GM18498 (cell line): ENCODE data around the gene SLC7A6.

Source experiments
- ATAC-seq: cut with Tn5 transposase; IDR thresholded peaks from one replicate; pipeline ENCODE4 v1.9.1; 2021; ENCODE audit warnings: mild to moderate bottlenecking, moderate library complexity; ENCODE audit not compliant: unreplicated experiment

The SLC7A6 gene

DNA sequence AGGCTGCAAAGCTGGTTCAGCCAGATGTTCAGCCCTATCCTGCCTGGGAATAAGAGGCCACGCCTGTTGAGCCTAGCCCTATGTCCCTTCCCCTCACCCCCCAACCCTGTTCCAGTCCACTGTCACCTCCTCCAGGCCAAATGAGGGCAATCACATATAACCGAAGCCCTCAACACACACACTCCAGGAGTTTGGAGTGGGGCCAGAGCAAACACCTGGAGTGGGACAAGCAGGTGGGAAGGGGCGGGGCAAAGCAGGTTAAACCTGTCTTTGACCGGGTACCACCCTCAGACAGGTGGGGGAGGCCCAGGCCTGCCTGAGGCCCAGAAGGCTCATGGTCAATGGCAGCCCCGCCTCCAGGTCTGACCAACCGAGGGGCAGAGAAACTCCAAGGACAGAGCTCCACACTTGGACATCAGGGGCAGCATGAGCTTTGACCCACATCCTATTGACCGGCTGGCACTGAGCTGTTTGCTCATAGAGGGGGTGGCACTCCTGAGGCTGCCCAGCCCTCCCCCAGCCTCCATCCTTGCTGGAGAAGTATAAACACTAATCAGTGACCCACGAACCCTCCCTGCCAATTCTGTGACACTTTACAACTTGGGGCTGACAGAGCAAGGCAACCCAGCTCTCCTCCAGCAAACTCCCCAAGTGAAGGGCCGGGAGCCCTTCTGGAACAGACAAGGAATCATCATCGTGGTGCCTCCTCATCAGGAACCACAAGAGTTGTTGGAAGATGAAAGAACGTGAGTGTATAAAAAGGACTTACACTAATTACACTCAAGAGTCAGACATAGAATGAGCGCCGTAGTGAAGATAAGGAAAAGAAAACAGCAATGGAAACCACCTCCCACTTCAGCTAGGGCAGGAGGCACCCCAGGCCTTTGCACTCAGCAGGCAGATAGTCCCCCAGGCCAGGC, 29.9 kb upstream of the SLC7A6 start:
- ATAC-seq: no peak

DNA sequence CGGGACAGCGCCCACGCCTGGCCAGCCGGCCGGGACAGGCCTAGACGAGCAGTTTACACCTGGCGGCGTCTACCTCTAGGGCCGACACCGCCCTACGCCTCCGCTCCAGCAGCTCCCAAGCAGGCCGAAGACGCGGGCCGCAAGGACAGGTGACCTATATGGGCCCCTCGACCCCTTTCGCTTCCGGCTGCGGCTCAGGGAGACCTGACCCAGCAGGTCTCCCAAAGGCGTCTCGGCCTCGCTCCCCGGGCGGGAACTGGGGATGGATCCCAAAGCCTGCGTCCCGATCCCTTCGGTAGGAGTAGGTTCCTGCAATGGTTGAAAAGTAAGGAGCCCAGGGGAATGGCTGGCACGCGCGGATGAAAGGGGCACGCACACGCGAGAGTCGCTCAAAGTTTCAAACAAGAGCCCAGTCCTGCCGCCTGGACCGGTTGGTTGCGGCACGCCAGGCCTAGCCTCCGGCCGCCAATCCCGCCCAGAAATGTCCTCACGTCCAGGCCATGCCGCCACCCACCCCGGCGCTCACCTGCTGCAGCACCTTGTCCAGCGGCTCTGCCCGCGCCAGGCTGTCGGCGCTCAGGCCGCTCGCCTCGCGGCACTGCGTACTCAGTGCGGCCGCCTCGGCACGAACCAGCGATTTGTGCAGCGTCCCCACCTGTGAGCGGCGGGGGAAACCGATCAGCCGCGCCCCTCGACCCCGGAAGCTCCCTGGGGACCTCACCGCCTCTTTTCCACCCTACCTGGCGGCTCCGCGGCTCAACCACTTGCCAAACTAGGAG, 29.0 kb upstream of the SLC7A6 start:
- no peak for ATAC-seq

DNA sequence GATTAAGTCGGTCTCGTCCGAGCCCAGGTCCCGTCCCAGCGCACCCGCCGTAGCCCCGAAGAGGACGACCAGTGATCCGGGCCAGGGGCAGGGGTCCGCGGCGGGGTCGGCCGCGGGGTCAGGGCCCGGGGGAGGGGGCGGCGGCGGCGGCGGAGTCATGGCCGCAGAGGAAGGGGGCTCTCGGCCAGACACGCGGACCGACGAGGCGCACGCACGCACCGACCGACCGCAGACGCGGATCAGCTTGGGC, 28.5 kb upstream of the SLC7A6 start, which contains the start of gene ESRP2:
Gene ESRP2 (minus strand): TSS at position 241 of the 250 bp plus-strand sequence. CDS start 82 bp downstream, at position 159.
- no peak for ATAC-seq

- no peak for ATAC-seq
These were observed 28.0 kb upstream of the SLC7A6 start for GRCh38 chr16:68236137-68236825.

- ATAC-seq: no peak
These were observed 27.5 kb upstream of the SLC7A6 start for GRCh38 chr16:68236826-68237242.

DNA sequence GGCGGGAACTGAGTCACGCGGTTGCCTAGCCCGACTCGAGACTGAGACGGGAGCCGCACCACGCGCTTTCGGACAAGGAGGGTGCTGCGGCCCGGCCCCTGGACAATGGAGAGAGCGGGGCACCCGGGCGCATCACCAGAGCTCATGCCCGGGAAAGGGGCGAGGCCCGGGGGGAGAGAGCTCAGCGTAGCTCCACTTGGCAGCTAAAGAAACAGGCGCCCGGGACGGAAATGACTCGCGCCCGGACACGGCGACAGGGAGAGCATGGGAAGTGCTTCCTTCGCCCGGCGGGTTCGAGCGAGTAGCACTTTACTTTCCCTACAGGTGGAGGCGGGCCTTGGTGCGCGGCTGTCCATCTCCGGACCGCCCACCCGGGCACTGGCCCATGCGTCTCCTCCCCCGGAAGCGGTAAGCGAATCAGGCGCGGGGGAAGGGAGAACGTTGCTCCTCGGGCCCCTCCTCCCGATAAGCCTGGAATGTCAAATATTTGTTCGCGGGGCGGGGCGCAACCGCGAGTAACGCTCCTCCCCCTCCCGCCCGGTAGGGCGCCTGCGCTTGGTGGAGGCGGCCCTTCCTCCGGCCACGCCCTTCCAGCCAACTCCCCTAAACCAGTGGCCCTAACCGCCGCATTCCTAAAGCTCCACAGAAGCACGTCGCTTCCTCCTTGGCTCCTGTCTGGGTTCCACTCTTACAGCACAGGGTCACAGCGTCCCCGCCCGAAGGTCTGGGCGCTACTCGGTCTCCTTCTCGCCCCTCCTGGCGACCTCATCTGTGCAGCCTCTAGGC, 26.9 kb upstream of the SLC7A6 start:
- peak; percentile 81 for ATAC-seq

DNA sequence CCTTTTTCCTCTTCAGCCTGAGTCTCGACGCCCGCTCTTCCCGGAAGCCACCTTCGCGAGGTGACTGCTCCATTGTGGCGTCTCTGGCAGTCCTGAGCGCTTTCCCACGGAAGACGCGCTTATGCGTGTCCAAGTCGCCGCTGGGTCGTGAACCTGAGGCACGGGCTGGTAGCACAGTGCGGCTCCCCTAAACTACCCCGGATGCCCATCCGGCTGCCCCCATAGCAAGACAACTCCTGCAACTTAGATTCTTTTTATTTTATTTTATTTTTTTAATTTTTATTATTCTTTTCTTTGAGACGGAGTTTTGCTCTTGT, 26.3 kb upstream of the SLC7A6 start:
- peak; percentile 15 for ATAC-seq

GRCh38 chr16:68242085-68242484, 22.2 kb upstream of the SLC7A6 start:
- no peak for ATAC-seq

- no peak for ATAC-seq
These were observed 21.1 kb upstream of the SLC7A6 start for GRCh38 chr16:68242926-68243858.

DNA sequence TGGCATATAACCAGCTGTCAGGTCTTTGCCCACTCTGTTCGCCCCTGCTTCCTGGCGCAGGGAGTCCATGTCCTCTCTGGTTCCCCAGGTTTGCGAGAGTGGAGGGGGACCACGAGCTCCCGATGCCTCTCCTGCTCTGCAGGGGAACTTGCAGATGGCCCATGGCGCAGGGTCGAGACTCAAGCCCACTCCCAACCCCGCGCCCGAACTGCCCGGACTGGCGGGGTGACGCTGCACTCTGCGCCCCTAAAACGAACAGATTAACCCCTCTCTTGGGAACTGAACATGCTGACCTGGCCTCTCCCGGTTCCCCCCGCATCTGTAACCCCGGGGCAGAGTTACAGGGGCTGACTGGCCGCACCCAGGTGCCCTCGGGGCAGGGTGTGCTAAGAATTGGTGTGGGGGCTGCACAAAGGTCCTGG, 19.8 kb upstream of the SLC7A6 start:
- ATAC-seq: no peak

DNA sequence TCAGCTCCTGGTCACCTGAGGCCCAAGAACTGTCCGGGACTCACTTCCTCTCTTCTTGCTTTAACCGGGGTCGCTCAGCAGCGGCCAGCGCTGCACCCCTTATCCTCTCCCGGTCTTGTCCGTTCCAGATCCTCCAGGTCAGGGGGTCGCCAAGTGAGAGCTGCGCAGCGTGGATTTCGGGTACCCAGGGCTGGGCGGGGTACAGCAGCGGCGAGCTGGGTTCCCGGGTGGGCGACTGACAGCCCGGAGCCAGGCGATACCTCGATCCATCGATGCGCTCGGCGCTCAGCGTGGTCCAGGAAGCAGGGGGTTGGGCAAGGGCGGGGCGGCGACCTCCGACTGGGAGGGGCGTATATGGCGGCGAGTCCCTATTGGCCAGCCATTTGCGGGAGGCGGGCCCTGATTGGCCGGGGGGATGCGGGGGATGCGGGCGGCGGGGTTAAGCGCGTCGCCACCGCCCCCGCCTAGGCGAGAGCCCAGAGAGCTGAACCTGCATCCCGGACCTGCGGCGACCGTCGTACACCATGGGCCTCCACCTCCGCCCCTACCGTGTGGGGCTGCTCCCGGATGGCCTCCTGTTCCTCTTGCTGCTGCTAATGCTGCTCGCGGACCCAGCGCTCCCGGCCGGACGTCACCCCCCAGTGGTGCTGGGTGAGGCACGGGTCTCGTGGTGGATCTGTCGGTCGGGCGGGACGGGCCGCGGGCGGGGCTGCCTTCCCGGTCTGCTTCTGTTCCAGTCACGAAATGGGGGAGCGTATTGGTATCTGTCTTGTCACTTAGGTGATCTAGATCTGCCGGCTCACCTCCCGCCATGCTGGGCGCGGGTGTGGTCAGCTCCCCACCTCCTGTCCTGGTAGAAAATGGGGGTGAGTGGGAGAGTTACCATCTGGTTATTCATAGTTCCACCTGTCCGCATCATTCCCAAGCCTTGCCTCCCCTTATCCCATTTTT, 19.1 kb upstream of the SLC7A6 start, which contains the start of gene PLA2G15:
Gene PLA2G15 (plus strand): TSS at position 471 of the 951 bp plus-strand sequence. CDS start 54 bp downstream, at position 525.
- peak; percentile 91 for ATAC-seq

DNA sequence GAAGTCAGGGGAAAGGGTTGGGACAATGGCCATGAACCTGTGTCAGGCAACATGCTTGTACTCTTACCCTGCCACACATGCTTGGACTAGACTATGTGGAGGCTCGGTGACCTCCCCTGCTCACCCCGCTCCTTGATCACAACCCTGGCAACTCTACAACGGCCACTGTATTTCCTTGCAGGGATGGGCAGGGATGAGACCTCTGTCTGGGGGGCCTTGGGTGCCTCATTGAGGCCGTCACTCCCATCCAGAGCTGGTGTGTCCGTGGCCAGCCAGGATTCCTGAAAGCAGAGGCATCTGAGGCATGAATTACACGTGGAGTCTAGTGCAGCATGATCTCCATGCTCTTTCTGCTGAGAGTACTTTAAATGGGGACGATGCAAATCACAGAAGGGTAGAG, 18.2 kb upstream of the SLC7A6 start:
- no peak for ATAC-seq

DNA sequence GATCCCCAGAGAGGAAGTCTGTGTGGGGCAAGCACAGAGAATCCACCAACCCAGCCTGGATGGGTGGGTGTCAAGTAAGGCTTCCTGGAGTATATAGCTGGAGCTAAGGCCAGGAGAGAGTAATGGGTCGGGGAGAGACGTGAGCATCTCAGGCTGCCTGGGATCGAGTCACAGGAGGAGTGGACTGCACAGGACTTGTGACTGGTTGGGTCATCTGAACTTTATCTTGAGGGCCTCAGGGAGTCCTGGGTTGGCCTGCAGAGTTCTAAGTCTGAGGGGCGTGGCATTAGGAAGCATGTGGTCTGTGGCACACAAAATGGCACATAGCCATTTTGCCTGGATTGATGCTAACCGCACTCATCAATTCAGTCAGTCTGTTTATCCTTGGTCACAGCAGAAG, 17.7 kb upstream of the SLC7A6 start:
- no peak for ATAC-seq

DNA sequence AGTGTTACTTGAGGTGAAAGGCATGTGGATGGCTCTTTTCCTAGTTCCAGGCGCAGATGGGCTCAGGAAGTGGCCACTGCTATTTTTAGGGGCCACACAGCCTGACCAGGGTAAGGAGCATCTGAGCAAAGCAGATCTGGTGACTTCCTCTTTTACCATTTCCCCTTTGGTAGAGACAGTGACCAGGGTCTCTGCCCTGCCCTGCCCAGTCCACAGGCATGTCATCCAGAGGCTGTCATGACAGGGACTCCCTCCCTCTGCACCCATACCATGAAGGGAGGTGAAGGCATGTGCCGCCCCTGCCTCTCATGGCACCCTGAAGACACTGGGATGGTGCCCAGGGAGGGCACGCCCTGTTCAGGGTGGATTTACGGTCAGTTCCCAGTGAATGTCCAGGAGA, 16.9 kb upstream of the SLC7A6 start:
- ATAC-seq: no peak

GRCh38 chr16:68247932-68248331, 16.4 kb upstream of the SLC7A6 start:
- no peak for ATAC-seq

- no peak for ATAC-seq
These were observed 15.0 kb upstream of the SLC7A6 start for GRCh38 chr16:68249371-68249770.

DNA sequence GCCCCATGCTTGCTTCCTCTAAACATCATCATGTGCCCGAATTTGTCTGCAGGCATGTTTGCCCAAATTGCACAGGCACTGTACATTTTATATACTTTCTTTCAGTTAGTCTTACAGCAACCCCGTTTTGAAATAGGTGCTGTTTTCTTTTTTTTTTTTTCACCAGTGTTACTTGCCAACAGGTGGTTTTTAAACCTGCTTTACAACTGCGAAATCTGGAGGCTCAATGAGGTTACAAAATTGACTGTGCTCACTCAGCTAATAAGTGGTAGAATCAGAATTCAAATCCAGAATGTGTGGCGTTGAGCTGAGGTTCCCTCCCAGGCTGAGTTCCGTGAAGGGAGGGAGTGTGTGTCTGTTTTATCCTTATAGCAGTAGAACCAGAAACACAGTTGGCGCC, 13.4 kb upstream of the SLC7A6 start:
- ATAC-seq: no peak

DNA sequence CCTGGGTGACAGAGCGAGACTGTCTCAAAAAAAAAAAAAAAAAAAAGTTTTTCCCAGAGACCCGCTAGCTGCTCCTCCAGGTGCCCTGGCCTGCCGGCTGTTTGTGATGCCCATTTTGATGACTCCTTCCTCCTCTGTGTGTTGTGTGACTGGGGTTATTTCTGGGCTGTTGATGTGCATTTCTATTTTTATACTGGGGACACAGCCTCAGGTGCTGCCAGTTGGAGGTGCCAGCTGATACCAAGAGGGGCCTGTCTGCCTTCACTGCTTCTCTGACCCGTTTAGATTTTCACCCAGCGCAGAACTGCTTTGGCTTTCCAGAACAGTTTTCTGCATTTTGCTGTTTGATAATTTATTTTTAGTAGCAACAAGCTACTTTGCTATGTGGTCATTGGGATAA, 12.5 kb upstream of the SLC7A6 start:
- ATAC-seq: no peak

DNA sequence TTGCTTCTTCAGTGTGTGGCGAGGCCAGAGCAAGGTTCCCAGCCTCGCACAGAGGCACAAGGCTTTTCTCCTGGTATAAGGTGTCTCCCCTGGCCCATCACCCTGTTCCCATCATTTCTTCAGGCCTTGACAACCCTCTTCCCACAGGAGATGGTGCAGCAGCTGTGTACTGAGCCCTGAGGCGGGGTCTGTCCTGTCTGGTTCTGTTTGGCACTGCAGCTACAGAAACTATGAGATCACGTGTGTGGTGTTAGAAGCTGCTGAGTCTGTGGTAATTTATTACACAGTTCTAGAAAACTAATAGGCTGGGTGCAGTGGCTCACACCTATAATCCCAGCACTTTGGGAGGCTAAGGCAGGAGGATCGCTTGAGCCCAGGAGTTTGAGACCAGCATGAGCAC, 11.9 kb upstream of the SLC7A6 start:
- no peak for ATAC-seq
